GM23338 (cell line): ENCODE measurements around the gene NAPSA. TPM values are rescaled to one million over a fixed set of nuclear protein-coding genes. Genes with fewer than 3 reads are reported as not detected.
A peak's percentile ranks its signal among the peaks of the same experiment; 100 is the strongest.

Experiments
- ATAC-seq: fragments of 200-7000 bp; cut with Tn5 transposase; 3 replicates; pipeline ENCODE4 v1.9.1; 2020
- DNase-seq: peaks from one replicate; pipeline ENCODE4 v3.0.0-alpha.2; 2015; ENCODE audit warnings: low spot score
- H2AFZ ChIP-seq: fragments of 200-600 bp; sonication (generic); 2 replicates; pipeline ENCODE4 v1.8.0; 2016; ENCODE audit warnings: antibody characterized with exemption, mild to moderate bottlenecking, moderate library complexity
- H3F3A ChIP-seq: fragments of 200-600 bp; sonication (generic); replicated peaks from 2 replicates; pipeline ENCODE4 v1.8.0; 2017; ENCODE audit warnings: antibody characterized with exemption, mixed run types, low read depth
- H3K27ac ChIP-seq: fragments of 200-600 bp; sonication (generic); 2 replicates; pipeline ENCODE4 v1.6.1; 2016; ENCODE audit warnings: low read depth
- H3K27me3 ChIP-seq: fragments of 200-600 bp; sonication (generic); 2 replicates; pipeline ENCODE4 v1.8.0; 2016; ENCODE audit warnings: mild to moderate bottlenecking, mixed run types, moderate library complexity; ENCODE audit not compliant: insufficient read depth
- H3K36me3 ChIP-seq: fragments of 200-600 bp; sonication (generic); 2 replicates; pipeline ENCODE4 v1.8.0; 2016; ENCODE audit warnings: mild to moderate bottlenecking; ENCODE audit not compliant: insufficient read depth
- H3K4me1 ChIP-seq: fragments of 200-600 bp; sonication (generic); 2 replicates; pipeline ENCODE4 v1.8.0; 2016; ENCODE audit warnings: mild to moderate bottlenecking, moderate library complexity; ENCODE audit not compliant: insufficient read depth
- H3K4me2 ChIP-seq: fragments of 200-600 bp; sonication (generic); 2 replicates; pipeline ENCODE4 v1.7.1; 2017; ENCODE audit warnings: mixed run types
- H3K4me3 ChIP-seq: fragments of 200-600 bp; sonication (generic); 2 replicates; pipeline ENCODE4 v1.6.1; 2016; ENCODE audit warnings: mixed run types
- H3K79me2 ChIP-seq: fragments of 200-600 bp; sonication (generic); replicated peaks from 2 replicates; pipeline ENCODE4 v1.8.0; 2017; ENCODE audit warnings: mild to moderate bottlenecking; ENCODE audit not compliant: insufficient read depth
- H3K9me2 ChIP-seq: fragments of 200-600 bp; sonication (generic); 2 replicates; pipeline ENCODE4 v1.8.0; 2017; ENCODE audit not compliant: insufficient read depth
- H4K20me1 ChIP-seq: fragments of 200-600 bp; sonication (generic); replicated peaks from 2 replicates; pipeline ENCODE4 v1.8.0; 2017; ENCODE audit warnings: mild to moderate bottlenecking; ENCODE audit not compliant: insufficient read depth
- H3K27ac Mint-ChIP-seq: 2 replicates; pipeline ENCODE4 v1.8.0; 2020; ENCODE audit warnings: inconsistent platforms, mild to moderate bottlenecking, moderate library complexity, mixed read lengths
- H3K27me3 Mint-ChIP-seq: 3 replicates; pipeline ENCODE4 v1.8.0; 2022; ENCODE audit warnings: low read depth, mild to moderate bottlenecking, moderate library complexity, mixed read lengths, inconsistent platforms; ENCODE audit not compliant: insufficient read depth, poor library complexity
- H3K36me3 Mint-ChIP-seq: 3 replicates; pipeline ENCODE4 v1.8.0; 2021; ENCODE audit warnings: low read depth, mild to moderate bottlenecking, inconsistent platforms, moderate library complexity, mixed read lengths
- H3K4me1 Mint-ChIP-seq: 3 replicates; pipeline ENCODE4 v1.8.0; 2020; ENCODE audit warnings: mild to moderate bottlenecking, inconsistent platforms, mixed read lengths
- H3K4me3 Mint-ChIP-seq: 3 replicates; pipeline ENCODE4 v1.8.0; 2021; ENCODE audit warnings: moderate library complexity, mild to moderate bottlenecking, inconsistent platforms, mixed read lengths
- H3K9me3 Mint-ChIP-seq: 3 replicates; pipeline ENCODE4 v1.8.0; 2020; ENCODE audit warnings: moderate library complexity, mild to moderate bottlenecking, inconsistent platforms, mixed read lengths
- CREB1 ChIP-seq: fragments of 250-450 bp; sonication (Bioruptor Pico); IDR thresholded peaks from 2 replicates; pipeline ENCODE4 v1.5.0; 2020; ENCODE audit warnings: low read depth, mild to moderate bottlenecking, moderate library complexity
- EZH2 ChIP-seq: fragments of 200-600 bp; sonication (generic); IDR thresholded peaks from one replicate; pipeline ENCODE4 v1.8.0; 2017; ENCODE audit warnings: antibody characterized with exemption, mild to moderate bottlenecking, low read depth; ENCODE audit not compliant: unreplicated experiment
- EZH2phosphoT487 ChIP-seq: fragments of 200-600 bp; sonication (generic); IDR thresholded peaks from one replicate; pipeline ENCODE4 v1.8.1; 2018; ENCODE audit warnings: antibody characterized with exemption; ENCODE audit not compliant: unreplicated experiment
- JUNB ChIP-seq: IDR thresholded peaks from one replicate; pipeline ENCODE4 v1.6.1; 2016; ENCODE audit warnings: antibody characterized with exemption; ENCODE audit not compliant: unreplicated experiment
- NANOG ChIP-seq: IDR thresholded peaks from 2 replicates; pipeline ENCODE4 v1.6.1; 2016; ENCODE audit warnings: antibody characterized with exemption, borderline replicate concordance
- POLR2AphosphoS5 ChIP-seq: IDR thresholded peaks from 2 replicates; pipeline ENCODE4 v1.6.1; 2016; ENCODE audit warnings: antibody characterized with exemption, low read depth
- STAT1 ChIP-seq: IDR thresholded peaks from one replicate; pipeline ENCODE4 v1.6.1; 2016; ENCODE audit warnings: antibody characterized with exemption; ENCODE audit not compliant: unreplicated experiment
- ZNF114 ChIP-seq: fragments of 250-450 bp; sonication (Bioruptor Pico); IDR thresholded peaks from 2 replicates; pipeline ENCODE4 v1.5.0; 2020; ENCODE audit warnings: mild to moderate bottlenecking, moderate library complexity
- ZNF331 ChIP-seq: fragments of 250-450 bp; sonication (Bioruptor Pico); IDR thresholded peaks from 2 replicates; pipeline ENCODE4 v1.5.0; 2020; ENCODE audit warnings: low read depth, mild to moderate bottlenecking, moderate library complexity
- polyA plus RNA-seq: library from polyadenylated mRNA; unstranded; fragments of >200 nt; fragmentation: Nextera tagmentation; extraction: Ambion mirVana; gene quantifications from 2 replicates; pipeline ENCODE4 v1.2.1, GENCODE V29; 2016
- total RNA-seq: library from RNA; depleted of rRNA; stranded (reverse); fragments of >200 nt; shearing (Covaris generic); gene quantifications from 2 replicates; pipeline ENCODE4 v1.2.3, GENCODE V29; 2014
- TF ChIP-seq, protein P1 (sequence below): IDR thresholded peaks from 2 replicates; pipeline ENCODE4 v1.6.1; 2016; ENCODE audit warnings: antibody characterized with exemption
- TF ChIP-seq, protein P2 (sequence below), 2 experiments: fragments of 200-600 bp in 1 of 2; sonication (generic) in 1 of 2; conservative IDR thresholded peaks; 2 replicates each; pipeline versions ENCODE4 v1.5.1 to v1.6.1; 2016 to 2017; ENCODE audit warnings: antibody characterized with exemption in 2 of 2, low read depth in 2 of 2, mild to moderate bottlenecking in 2 of 2, moderate library complexity in 1 of 2
- TF ChIP-seq, protein P3 (sequence below): fragments of 250-450 bp; sonication (Bioruptor Pico); IDR thresholded peaks from 2 replicates; pipeline ENCODE4 v1.5.0; 2020; ENCODE audit warnings: mild to moderate bottlenecking, moderate library complexity
- TF ChIP-seq, protein P4 (sequence below): IDR thresholded peaks from one replicate; pipeline ENCODE4 v1.6.1; 2018; ENCODE audit warnings: antibody characterized with exemption; ENCODE audit not compliant: unreplicated experiment

The NAPSA gene
- total and polyA plus RNA-seq, 2 experiments from 2014 or later, result 0.14 to 0.99 TPM

DNA sequence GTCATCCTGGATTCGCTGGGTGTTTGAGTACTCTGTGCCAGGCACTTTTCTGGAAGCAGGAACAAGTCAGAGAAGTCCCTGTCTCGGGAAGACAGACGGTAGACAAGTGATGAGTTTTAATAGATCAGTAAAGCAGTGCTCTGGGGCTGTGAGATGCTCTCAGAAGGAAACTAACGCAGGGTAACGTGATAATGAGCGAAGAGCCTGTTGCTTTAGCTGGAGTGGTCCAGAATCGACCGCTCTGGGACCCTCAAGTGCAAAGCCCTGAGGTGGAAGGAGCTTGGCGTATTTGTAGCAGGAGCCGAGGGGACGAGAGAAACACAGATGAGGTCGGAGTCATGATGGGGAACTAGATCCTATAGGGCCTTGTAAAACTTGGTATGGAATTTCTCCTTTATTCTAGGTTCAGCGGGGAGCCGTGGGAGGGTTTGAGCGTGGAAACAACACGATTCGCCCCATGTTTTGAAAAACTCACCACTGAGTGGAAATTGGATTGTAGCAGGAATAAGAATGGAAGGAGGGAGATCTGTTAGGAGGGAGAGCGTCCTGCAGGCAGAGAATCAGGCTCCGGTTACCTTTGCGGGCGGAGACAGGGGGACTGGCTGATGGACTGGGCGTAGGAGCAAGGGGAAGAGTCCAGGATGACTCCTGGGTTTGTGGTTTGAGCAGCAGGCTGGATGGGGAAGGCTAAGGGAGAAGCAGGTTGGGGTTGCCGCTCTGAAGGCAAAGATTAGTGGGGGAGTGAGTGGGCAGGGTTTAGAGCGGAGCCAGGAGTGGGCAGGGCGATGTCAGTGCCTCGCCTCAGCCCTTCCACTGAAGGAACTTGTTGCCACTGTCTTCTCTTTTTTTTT, 19.5 kb upstream of the NAPSA start:
- Mint-ChIP-seq H3K4me1 (peaks cover 21% of the 10 kb centered on the region), H3K36me3 (peaks cover 54% of the 10 kb centered on the region), H3K27ac (peak overlapping the region; percentile 98), H3K27me3 (peaks cover 10% of the 10 kb centered on the region), H3K4me3 (peak overlapping the region; percentile 89), H3K9me3 (peaks cover 7% of the 10 kb centered on the region; the same call in 2 of the 3 replicates)
- Histone ChIP-seq H3K4me2 (peak overlapping the region; percentile 96), H4K20me1 (peaks cover 8% of the 10 kb centered on the region), H2AFZ (no peak overlapping the region), H3K4me3 (peak overlapping the region; percentile 84), H3K9me2 (no peaks in the 10 kb centered on the region), H3K27ac (peak overlapping the region; percentile 84; the same call in 1 of the 2 replicates), H3K27me3 (no peaks in the 10 kb centered on the region), H3K4me1 (peaks cover 18% of the 10 kb centered on the region), H3K36me3 (peaks cover 5% of the 10 kb centered on the region; the same call in 1 of the 2 replicates), H3K79me2 (peaks cover 54% of the 10 kb centered on the region), H3F3A (peaks cover 6% of the 10 kb centered on the region)
- peak; percentile 30 for DNase-seq
- ATAC-seq, result peak; percentile 3; the same call in 2 of the 3 replicates
- TF ChIP-seq, protein P1, sequence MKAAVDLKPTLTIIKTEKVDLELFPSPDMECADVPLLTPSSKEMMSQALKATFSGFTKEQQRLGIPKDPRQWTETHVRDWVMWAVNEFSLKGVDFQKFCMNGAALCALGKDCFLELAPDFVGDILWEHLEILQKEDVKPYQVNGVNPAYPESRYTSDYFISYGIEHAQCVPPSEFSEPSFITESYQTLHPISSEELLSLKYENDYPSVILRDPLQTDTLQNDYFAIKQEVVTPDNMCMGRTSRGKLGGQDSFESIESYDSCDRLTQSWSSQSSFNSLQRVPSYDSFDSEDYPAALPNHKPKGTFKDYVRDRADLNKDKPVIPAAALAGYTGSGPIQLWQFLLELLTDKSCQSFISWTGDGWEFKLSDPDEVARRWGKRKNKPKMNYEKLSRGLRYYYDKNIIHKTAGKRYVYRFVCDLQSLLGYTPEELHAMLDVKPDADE, result no peak
- TF ChIP-seq POLR2AphosphoS5 (no peak), ZNF114 (CRISPR knock-in tag) (no peak), NANOG (no peak), EZH2 (no peak), ZNF331 (CRISPR knock-in tag) (no peak), STAT1 (no peak), CREB1 (CRISPR knock-in tag) (no peak), EZH2phosphoT487 (no peak), JUNB (no peak)
- TF ChIP-seq, protein P2, sequence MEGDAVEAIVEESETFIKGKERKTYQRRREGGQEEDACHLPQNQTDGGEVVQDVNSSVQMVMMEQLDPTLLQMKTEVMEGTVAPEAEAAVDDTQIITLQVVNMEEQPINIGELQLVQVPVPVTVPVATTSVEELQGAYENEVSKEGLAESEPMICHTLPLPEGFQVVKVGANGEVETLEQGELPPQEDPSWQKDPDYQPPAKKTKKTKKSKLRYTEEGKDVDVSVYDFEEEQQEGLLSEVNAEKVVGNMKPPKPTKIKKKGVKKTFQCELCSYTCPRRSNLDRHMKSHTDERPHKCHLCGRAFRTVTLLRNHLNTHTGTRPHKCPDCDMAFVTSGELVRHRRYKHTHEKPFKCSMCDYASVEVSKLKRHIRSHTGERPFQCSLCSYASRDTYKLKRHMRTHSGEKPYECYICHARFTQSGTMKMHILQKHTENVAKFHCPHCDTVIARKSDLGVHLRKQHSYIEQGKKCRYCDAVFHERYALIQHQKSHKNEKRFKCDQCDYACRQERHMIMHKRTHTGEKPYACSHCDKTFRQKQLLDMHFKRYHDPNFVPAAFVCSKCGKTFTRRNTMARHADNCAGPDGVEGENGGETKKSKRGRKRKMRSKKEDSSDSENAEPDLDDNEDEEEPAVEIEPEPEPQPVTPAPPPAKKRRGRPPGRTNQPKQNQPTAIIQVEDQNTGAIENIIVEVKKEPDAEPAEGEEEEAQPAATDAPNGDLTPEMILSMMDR (conservative IDR thresholded peaks at IDR 0.05; ENCODE audit: low read depth in 2 of 2), result no peak
- TF ChIP-seq, protein P3, sequence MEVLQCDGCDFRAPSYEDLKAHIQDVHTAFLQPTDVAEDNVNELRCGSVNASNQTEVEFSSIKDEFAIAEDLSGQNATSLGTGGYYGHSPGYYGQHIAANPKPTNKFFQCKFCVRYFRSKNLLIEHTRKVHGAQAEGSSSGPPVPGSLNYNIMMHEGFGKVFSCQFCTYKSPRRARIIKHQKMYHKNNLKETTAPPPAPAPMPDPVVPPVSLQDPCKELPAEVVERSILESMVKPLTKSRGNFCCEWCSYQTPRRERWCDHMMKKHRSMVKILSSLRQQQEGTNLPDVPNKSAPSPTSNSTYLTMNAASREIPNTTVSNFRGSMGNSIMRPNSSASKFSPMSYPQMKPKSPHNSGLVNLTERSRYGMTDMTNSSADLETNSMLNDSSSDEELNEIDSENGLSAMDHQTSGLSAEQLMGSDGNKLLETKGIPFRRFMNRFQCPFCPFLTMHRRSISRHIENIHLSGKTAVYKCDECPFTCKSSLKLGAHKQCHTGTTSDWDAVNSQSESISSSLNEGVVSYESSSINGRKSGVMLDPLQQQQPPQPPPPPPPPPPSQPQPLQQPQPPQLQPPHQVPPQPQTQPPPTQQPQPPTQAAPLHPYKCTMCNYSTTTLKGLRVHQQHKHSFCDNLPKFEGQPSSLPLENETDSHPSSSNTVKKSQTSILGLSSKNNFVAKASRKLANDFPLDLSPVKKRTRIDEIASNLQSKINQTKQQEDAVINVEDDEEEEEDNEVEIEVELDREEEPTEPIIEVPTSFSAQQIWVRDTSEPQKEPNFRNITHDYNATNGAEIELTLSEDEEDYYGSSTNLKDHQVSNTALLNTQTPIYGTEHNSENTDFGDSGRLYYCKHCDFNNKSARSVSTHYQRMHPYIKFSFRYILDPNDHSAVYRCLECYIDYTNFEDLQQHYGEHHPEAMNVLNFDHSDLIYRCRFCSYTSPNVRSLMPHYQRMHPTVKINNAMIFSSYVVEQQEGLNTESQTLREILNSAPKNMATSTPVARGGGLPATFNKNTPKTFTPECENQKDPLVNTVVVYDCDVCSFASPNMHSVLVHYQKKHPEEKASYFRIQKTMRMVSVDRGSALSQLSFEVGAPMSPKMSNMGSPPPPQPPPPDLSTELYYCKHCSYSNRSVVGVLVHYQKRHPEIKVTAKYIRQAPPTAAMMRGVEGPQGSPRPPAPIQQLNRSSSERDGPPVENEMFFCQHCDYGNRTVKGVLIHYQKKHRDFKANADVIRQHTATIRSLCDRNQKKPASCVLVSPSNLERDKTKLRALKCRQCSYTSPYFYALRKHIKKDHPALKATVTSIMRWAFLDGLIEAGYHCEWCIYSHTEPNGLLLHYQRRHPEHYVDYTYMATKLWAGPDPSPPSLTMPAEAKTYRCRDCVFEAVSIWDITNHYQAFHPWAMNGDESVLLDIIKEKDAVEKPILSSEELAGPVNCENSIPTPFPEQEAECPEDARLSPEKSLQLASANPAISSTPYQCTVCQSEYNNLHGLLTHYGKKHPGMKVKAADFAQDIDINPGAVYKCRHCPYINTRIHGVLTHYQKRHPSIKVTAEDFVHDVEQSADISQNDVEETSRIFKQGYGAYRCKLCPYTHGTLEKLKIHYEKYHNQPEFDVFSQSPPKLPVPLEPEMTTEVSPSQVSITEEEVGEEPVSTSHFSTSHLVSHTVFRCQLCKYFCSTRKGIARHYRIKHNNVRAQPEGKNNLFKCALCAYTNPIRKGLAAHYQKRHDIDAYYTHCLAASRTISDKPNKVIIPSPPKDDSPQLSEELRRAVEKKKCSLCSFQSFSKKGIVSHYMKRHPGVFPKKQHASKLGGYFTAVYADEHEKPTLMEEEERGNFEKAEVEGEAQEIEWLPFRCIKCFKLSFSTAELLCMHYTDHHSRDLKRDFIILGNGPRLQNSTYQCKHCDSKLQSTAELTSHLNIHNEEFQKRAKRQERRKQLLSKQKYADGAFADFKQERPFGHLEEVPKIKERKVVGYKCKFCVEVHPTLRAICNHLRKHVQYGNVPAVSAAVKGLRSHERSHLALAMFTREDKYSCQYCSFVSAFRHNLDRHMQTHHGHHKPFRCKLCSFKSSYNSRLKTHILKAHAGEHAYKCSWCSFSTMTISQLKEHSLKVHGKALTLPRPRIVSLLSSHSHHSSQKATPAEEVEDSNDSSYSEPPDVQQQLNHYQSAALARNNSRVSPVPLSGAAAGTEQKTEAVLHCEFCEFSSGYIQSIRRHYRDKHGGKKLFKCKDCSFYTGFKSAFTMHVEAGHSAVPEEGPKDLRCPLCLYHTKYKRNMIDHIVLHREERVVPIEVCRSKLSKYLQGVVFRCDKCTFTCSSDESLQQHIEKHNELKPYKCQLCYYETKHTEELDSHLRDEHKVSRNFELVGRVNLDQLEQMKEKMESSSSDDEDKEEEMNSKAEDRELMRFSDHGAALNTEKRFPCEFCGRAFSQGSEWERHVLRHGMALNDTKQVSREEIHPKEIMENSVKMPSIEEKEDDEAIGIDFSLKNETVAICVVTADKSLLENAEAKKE (CRISPR knock-in tag), result no peak
- TF ChIP-seq, protein P4, sequence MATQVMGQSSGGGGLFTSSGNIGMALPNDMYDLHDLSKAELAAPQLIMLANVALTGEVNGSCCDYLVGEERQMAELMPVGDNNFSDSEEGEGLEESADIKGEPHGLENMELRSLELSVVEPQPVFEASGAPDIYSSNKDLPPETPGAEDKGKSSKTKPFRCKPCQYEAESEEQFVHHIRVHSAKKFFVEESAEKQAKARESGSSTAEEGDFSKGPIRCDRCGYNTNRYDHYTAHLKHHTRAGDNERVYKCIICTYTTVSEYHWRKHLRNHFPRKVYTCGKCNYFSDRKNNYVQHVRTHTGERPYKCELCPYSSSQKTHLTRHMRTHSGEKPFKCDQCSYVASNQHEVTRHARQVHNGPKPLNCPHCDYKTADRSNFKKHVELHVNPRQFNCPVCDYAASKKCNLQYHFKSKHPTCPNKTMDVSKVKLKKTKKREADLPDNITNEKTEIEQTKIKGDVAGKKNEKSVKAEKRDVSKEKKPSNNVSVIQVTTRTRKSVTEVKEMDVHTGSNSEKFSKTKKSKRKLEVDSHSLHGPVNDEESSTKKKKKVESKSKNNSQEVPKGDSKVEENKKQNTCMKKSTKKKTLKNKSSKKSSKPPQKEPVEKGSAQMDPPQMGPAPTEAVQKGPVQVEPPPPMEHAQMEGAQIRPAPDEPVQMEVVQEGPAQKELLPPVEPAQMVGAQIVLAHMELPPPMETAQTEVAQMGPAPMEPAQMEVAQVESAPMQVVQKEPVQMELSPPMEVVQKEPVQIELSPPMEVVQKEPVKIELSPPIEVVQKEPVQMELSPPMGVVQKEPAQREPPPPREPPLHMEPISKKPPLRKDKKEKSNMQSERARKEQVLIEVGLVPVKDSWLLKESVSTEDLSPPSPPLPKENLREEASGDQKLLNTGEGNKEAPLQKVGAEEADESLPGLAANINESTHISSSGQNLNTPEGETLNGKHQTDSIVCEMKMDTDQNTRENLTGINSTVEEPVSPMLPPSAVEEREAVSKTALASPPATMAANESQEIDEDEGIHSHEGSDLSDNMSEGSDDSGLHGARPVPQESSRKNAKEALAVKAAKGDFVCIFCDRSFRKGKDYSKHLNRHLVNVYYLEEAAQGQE, result no peak
